K562 (cell line): Measurements from ENCODE around the gene KIF6. TPM values are rescaled to one million over a fixed set of nuclear protein-coding genes. Genes with fewer than 3 reads are reported as not detected.
A peak's percentile ranks its signal among the peaks of the same experiment; 100 is the strongest.

Source experiments
- CUX1 ChIP-seq: fragments of 200-800 bp; sonication (Bioruptor generic); IDR thresholded peaks from 2 replicates; pipeline ENCODE4 v1.6.1; 2016; ENCODE audit warnings: missing genetic modification characterization, missing compliant biosample characterization
- DACH1 ChIP-seq: fragments of 450-650 bp; IDR thresholded peaks from 2 replicates; pipeline ENCODE4 v1.6.1; 2018; ENCODE audit not compliant: partially characterized antibody
- ESRRA ChIP-seq: fragments of 450-650 bp; IDR thresholded peaks from 2 replicates; pipeline ENCODE4 v1.6.1; 2014; ENCODE audit warnings: low read depth, mild to moderate bottlenecking, moderate library complexity, borderline replicate concordance
- LEF1 ChIP-seq: fragments of 450-650 bp; IDR thresholded peaks from 2 replicates; pipeline ENCODE4 v1.6.1; 2016; ENCODE audit warnings: mild to moderate bottlenecking
- polyA plus RNA-seq, 8 experiments: library from polyadenylated mRNA; depleted of rRNA in 4 of 8; stranded (reverse) in 5 of 8; unstranded in 3 of 8; fragments of >200 nt; fragmentation: Nextera tagmentation in 2 of 8; fragmentation: Illumina TruSeq in 1 of 8; extraction: Ambion mirVana in 2 of 8; extraction: Trizol in 1 of 8; gene quantifications; 2 replicates each; pipeline versions ENCODE4 v1.2.1 to v1.2.3, GENCODE V29; 2011 to 2014; ENCODE audit warnings: inconsistent platforms in 1 of 8, missing spikeins in 1 of 8
- total RNA-seq, 7 experiments: library from RNA; depleted of rRNA in 6 of 7; stranded (reverse); fragments of >200 nt in 6 of 7; fragmentation: Illumina TruSeq in 2 of 7; extraction: Trizol in 2 of 7; gene quantifications; 2 replicates each; pipeline versions ENCODE4 v1.2.1 to v1.2.3, GENCODE V29; 2011 to 2021; ENCODE audit warnings: low replicate concordance in 1 of 7

KIF6 gene
- total and polyA plus RNA-seq, 9 of the 15 experiments (the other 6 are each of a cell fraction or from before 2014, with no cell fraction given) = not detected

- TF ChIP-seq CUX1 (CRISPR knock-in tag) (no peak), ESRRA (0 out of 2 replicates have a peak, but pooled peaks have one; percentile 9), DACH1 (no peak), LEF1 (no peak)
Measured at GRCh38 chr6:39362487-39362865, 362.7 kb downstream of the KIF6 start (continued).
